DND-41 (cell line): ENCODE measurements around the gene ATP10D.

Experiments used
- EZH2 ChIP-seq: IDR thresholded peaks from 3 replicates; pipeline ENCODE4 v1.6.1; 2012; ENCODE audit warnings: borderline replicate concordance, low read depth, mild to moderate bottlenecking, moderate library complexity, low read length, inconsistent platforms; ENCODE audit not compliant: severe bottlenecking
- TF ChIP-seq, protein P1 (sequence below): IDR thresholded peaks from 2 replicates; pipeline ENCODE4 v1.5.1; 2012; ENCODE audit warnings: borderline replicate concordance, low read length, moderate library complexity, mild to moderate bottlenecking; ENCODE audit not compliant: poor library complexity, severe bottlenecking; ENCODE audit errors: extremely low read depth

DNA sequence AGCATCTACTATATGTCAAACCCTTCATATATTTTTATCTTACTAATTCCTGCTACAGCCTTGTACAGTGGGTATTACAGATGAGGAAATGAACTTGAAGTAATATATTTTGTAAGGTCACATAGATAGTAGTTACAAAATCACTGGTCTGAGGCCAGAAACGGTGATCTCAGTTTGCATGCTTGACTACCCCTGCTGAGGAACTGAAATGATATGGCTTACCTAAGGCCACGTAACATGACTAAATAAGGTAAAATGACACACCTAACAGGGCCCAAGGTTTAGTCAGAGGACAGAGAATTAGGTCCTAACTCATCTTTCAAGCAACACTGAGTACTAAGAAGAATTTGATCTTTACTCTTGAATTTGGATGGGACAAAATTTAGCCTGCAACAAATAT is 20.1 kb upstream of the ATP10D start:
- TF ChIP-seq, protein P1, sequence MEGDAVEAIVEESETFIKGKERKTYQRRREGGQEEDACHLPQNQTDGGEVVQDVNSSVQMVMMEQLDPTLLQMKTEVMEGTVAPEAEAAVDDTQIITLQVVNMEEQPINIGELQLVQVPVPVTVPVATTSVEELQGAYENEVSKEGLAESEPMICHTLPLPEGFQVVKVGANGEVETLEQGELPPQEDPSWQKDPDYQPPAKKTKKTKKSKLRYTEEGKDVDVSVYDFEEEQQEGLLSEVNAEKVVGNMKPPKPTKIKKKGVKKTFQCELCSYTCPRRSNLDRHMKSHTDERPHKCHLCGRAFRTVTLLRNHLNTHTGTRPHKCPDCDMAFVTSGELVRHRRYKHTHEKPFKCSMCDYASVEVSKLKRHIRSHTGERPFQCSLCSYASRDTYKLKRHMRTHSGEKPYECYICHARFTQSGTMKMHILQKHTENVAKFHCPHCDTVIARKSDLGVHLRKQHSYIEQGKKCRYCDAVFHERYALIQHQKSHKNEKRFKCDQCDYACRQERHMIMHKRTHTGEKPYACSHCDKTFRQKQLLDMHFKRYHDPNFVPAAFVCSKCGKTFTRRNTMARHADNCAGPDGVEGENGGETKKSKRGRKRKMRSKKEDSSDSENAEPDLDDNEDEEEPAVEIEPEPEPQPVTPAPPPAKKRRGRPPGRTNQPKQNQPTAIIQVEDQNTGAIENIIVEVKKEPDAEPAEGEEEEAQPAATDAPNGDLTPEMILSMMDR, result no peak
- TF ChIP-seq EZH2, result no peak
